Measurements from ENCODE around the gene MYH16. TPM values are rescaled to one million over a fixed set of nuclear protein-coding genes. Genes with fewer than 3 reads are reported as not detected.
"Not testable (repeated sequence)": the region's sequence is repeated elsewhere in the genome, so short reads cannot be mapped to it uniquely, and the experiment has no call there.

MYH16 gene
- total RNA-seq, 1 donor from 2014 or later: not detected

- H3K36me3 ChIP-seq: no peaks in the 10 kb centered on the region
- intact Hi-C loops (cut with DNase I): no loop called here
- H3K4me3 ChIP-seq: no peak overlapping the region
- DNase-seq (ENCODE audit: extremely low spot score in 2 of 2): no peak
- no peak overlapping the region for H3K27ac ChIP-seq
- no peaks in the 10 kb centered on the region for H3K4me1 ChIP-seq
- no peak for TF ChIP-seq POLR2A (IDR thresholded peaks at IDR 0.05)
- TF ChIP-seq POLR2AphosphoS5 (IDR thresholded peaks at IDR 0.05; ENCODE audit: insufficient read depth in 1 of 2, low read depth in 1 of 2): no peak
- no peak for TF ChIP-seq CTCF (IDR thresholded peaks at IDR 0.05)
- H3K9me3 ChIP-seq: no peaks in the 10 kb centered on the region
- no peaks in the 10 kb centered on the region for H3K27me3 ChIP-seq
Observed at GRCh38 chr7:99234185-99234584, 38.5 kb upstream of the MYH16 start.

- Histone ChIP-seq H3K9me3 (no peaks in the 10 kb centered on the region), H3K27ac (no peak overlapping the region), H3K36me3 (no peaks in the 10 kb centered on the region), H3K4me3 (no peak overlapping the region), H3K4me1 (no peaks in the 10 kb centered on the region), H3K27me3 (no peaks in the 10 kb centered on the region)
- no peak for DNase-seq (ENCODE audit: extremely low spot score in 2 of 2)
- no peak for TF ChIP-seq POLR2A (IDR thresholded peaks at IDR 0.05)
- TF ChIP-seq POLR2AphosphoS5 (IDR thresholded peaks at IDR 0.05; ENCODE audit: insufficient read depth in 1 of 2, low read depth in 1 of 2): no peak
- TF ChIP-seq CTCF (IDR thresholded peaks at IDR 0.05): no peak
- intact Hi-C loops (cut with DNase I): no loop called here
Observed at GRCh38 chr7:99235925-99236324, 36.7 kb upstream of the MYH16 start.

GRCh38 chr7:99237876-99238275, 34.8 kb upstream of the MYH16 start:
- H3K4me3 ChIP-seq; H3K36me3 ChIP-seq; H3K9me3 ChIP-seq; H3K4me1 ChIP-seq; DNase-seq (ENCODE audit: extremely low spot score in 2 of 2); H3K27me3 ChIP-seq; intact Hi-C loops (cut with DNase I); H3K27ac ChIP-seq: not testable (repeated sequence)

GRCh38 chr7:99238558-99239341, 33.9 kb upstream of the MYH16 start:
- no peak for DNase-seq (ENCODE audit: extremely low spot score in 2 of 2)
- Histone ChIP-seq H3K9me3 (no peaks in the 10 kb centered on the region), H3K4me3 (no peak overlapping the region), H3K27ac (no peak overlapping the region), H3K36me3 (no peaks in the 10 kb centered on the region), H3K4me1 (no peaks in the 10 kb centered on the region), H3K27me3 (no peaks in the 10 kb centered on the region)
- TF ChIP-seq POLR2AphosphoS5 (IDR thresholded peaks at IDR 0.05; ENCODE audit: insufficient read depth in 1 of 2, low read depth in 1 of 2) (no peak), CTCF (IDR thresholded peaks at IDR 0.05) (no peak), POLR2A (IDR thresholded peaks at IDR 0.05) (no peak)
- intact Hi-C loops (cut with DNase I): no loop called here

GRCh38 chr7:99242682-99243081, 30.0 kb upstream of the MYH16 start:
- no peaks in the 10 kb centered on the region for H3K4me1 ChIP-seq
- no peak overlapping the region for H3K4me3 ChIP-seq
- no peaks in the 10 kb centered on the region for H3K9me3 ChIP-seq
- no peak overlapping the region for H3K27ac ChIP-seq
- no peaks in the 10 kb centered on the region for H3K36me3 ChIP-seq
- no peak for DNase-seq (ENCODE audit: extremely low spot score in 2 of 2)
- TF ChIP-seq POLR2A (IDR thresholded peaks at IDR 0.05) (no peak), POLR2AphosphoS5 (IDR thresholded peaks at IDR 0.05; ENCODE audit: insufficient read depth in 1 of 2, low read depth in 1 of 2) (no peak), CTCF (IDR thresholded peaks at IDR 0.05) (no peak)
- intact Hi-C loops (cut with DNase I): no loop called here
- H3K27me3 ChIP-seq: no peaks in the 10 kb centered on the region

Data from vagina (tissue), 2 donors.